DOHH2 (cell line): ENCODE results near the gene DUXB.

Experiments used
- EZH2phosphoT487 ChIP-seq: fragments of 200-600 bp; sonication (generic); IDR thresholded peaks from 2 replicates; pipeline ENCODE4 v1.6.1; 2017; ENCODE audit warnings: borderline replicate concordance, mild to moderate bottlenecking, antibody characterized with exemption, low read length, moderate library complexity, mixed read lengths
- TF ChIP-seq, protein P1 (sequence below): fragments of 200-600 bp; sonication (generic); IDR thresholded peaks from one replicate; pipeline ENCODE4 v1.5.1; 2014; ENCODE audit warnings: antibody characterized with exemption, mild to moderate bottlenecking, low read depth, low read length; ENCODE audit not compliant: poor library complexity, severe bottlenecking

DNA sequence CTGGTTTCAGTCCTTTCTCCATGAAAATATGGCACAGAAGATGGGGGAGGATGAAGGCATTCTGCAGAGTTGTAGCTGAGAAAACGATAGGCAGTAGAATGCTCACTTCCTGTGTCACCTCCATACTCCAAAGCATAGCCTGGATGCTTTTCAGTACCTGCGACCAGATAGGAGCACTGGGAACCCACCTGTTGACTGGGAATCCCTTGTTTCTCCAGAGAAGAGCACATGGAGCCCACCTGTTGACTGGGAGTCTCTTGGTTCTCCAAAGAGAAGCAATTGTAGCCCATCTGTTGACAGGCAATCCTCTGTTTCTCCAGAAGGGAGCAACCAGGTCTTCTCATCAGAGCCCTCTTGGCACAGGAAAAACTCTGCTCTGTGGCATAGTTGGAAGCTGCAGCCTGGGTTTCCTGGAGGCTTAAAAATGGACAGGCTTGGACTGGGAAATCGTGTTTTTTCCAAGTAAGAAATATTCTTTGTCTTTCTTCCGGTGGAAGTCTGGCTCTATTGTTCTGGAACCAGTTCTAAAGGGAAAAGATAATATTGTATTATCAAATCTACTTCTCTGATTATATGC lies 40.4 kb downstream of the DUXB start:
- TF ChIP-seq, protein P1, sequence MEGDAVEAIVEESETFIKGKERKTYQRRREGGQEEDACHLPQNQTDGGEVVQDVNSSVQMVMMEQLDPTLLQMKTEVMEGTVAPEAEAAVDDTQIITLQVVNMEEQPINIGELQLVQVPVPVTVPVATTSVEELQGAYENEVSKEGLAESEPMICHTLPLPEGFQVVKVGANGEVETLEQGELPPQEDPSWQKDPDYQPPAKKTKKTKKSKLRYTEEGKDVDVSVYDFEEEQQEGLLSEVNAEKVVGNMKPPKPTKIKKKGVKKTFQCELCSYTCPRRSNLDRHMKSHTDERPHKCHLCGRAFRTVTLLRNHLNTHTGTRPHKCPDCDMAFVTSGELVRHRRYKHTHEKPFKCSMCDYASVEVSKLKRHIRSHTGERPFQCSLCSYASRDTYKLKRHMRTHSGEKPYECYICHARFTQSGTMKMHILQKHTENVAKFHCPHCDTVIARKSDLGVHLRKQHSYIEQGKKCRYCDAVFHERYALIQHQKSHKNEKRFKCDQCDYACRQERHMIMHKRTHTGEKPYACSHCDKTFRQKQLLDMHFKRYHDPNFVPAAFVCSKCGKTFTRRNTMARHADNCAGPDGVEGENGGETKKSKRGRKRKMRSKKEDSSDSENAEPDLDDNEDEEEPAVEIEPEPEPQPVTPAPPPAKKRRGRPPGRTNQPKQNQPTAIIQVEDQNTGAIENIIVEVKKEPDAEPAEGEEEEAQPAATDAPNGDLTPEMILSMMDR, result no peak
- TF ChIP-seq EZH2phosphoT487, result no peak
